SK-N-SH (cell line): ENCODE measurements around the gene MECP2. TPM values are rescaled to one million over a fixed set of nuclear protein-coding genes. Genes with fewer than 3 reads are reported as not detected.

ENCODE experiments used
- CTCF ChIA-PET: fragments of 300-600, 350-600 bp; formaldehyde crosslinking; extraction: SDS; loops from one replicate; lab custom pipeline; 2021; lab: Yijun Ruan, JAX
- POLR2A ChIA-PET: fragments of 350-600 bp; sonication (Branson Sonifier 250); formaldehyde crosslinking; extraction: SDS; loops from one replicate; lab custom pipeline; 2020; ENCODE audit warnings: antibody characterized with exemption, inconsistent platforms; lab: Yijun Ruan, JAX
- DNase-seq: peaks from one replicate; pipeline ENCODE4 v3.0.0; 2012
- H2AFZ ChIP-seq: fragments of 200-600 bp; sonication (generic); 2 replicates; pipeline ENCODE4 v1.8.1; 2016; ENCODE audit warnings: antibody characterized with exemption, mild to moderate bottlenecking, low read depth
- H3F3A ChIP-seq: fragments of 200-600 bp; sonication (generic); replicated peaks from 2 replicates; pipeline ENCODE3; 2016; ENCODE audit warnings: antibody characterized with exemption, mild to moderate bottlenecking; ENCODE audit not compliant: insufficient read depth
- H3K27ac ChIP-seq, 2 experiments: fragments of 200-500 bp in 1 of 2; fragments of 200-600 bp in 1 of 2; sonication (Bioruptor generic) in 1 of 2; sonication (generic), shearing (Covaris generic) in 1 of 2; 2 replicates each; pipeline versions ENCODE4 v1.5.1 to v1.6.1; 2014 to 2016; ENCODE audit warnings: low read depth in 2 of 2, inconsistent platforms in 1 of 2, low read length in 1 of 2, mild to moderate bottlenecking in 1 of 2, mixed read lengths in 1 of 2
- H3K27me3 ChIP-seq: fragments of 200-600 bp; sonication (generic), shearing (Covaris generic); 2 replicates; pipeline ENCODE4 v1.6.1; 2016; ENCODE audit warnings: mixed run types; ENCODE audit not compliant: insufficient read depth
- H3K36me3 ChIP-seq, 2 experiments: fragments of 200-500 bp in 1 of 2; fragments of 200-600 bp in 1 of 2; sonication (Bioruptor generic) in 1 of 2; sonication (generic) in 1 of 2; replicated peaks in 1 of 2; 2 replicates each; pipeline versions ENCODE3 to v1.5.1; 2014 to 2016; ENCODE audit warnings: low read length in 1 of 2, mild to moderate bottlenecking in 1 of 2; ENCODE audit not compliant: insufficient read depth in 2 of 2, control insufficient read depth in 1 of 2
- H3K4me1 ChIP-seq, 2 experiments: fragments of 200-500 bp in 1 of 2; fragments of 200-600 bp in 1 of 2; sonication (Bioruptor generic) in 1 of 2; sonication (generic), shearing (Covaris generic) in 1 of 2; 2 replicates each; pipeline versions ENCODE4 v1.5.1 to v1.6.1; 2014 to 2016; ENCODE audit warnings: low read depth in 1 of 2, low read length in 1 of 2, mixed run types in 1 of 2; ENCODE audit not compliant: insufficient read depth in 2 of 2, control insufficient read depth in 1 of 2
- H3K4me2 ChIP-seq: fragments of 200-600 bp; sonication (generic), shearing (Covaris generic); 2 replicates; pipeline ENCODE4 v1.6.1; 2017; ENCODE audit warnings: mixed run types
- H3K4me3 ChIP-seq, 2 experiments: fragments of 200-500 bp in 1 of 2; fragments of 200-600 bp in 1 of 2; sonication (Bioruptor generic) in 1 of 2; sonication (generic), shearing (Covaris generic) in 1 of 2; 2 replicates each; pipeline versions ENCODE4 v1.5.1 to v1.8.1; 2014 to 2016; ENCODE audit warnings: low read depth in 2 of 2, inconsistent platforms in 1 of 2, low read length in 1 of 2, mild to moderate bottlenecking in 1 of 2, mixed read lengths in 1 of 2, moderate library complexity in 1 of 2
- H3K79me2 ChIP-seq: fragments of 200-600 bp; sonication (generic); 2 replicates; pipeline ENCODE4 v1.8.1; 2017; ENCODE audit warnings: mild to moderate bottlenecking; ENCODE audit not compliant: insufficient read depth
- H3K9ac ChIP-seq: fragments of 200-600 bp; sonication (generic); 2 replicates; pipeline ENCODE4 v1.6.1; 2017; ENCODE audit warnings: mixed run types
- H3K9me2 ChIP-seq: fragments of 200-600 bp; sonication (generic); 2 replicates; pipeline ENCODE4 v1.6.1; 2017; ENCODE audit warnings: mixed run types
- H3K9me3 ChIP-seq: fragments of 200-600 bp; sonication (generic); 2 replicates; pipeline ENCODE4 v1.6.1; 2017; ENCODE audit warnings: mixed run types, mild to moderate bottlenecking, moderate library complexity
- H4K20me1 ChIP-seq: fragments of 200-600 bp; sonication (generic); 2 replicates; pipeline ENCODE4 v1.6.1; 2017; ENCODE audit warnings: mild to moderate bottlenecking, mixed run types; ENCODE audit not compliant: insufficient read depth
- CHD2 ChIP-seq: fragments of 150-350 bp; IDR thresholded peaks from 2 replicates; pipeline ENCODE4 v1.6.1; 2018; ENCODE audit warnings: low read length; ENCODE audit not compliant: partially characterized antibody
- ELF1 ChIP-seq: IDR thresholded peaks from 2 replicates; pipeline ENCODE4 v1.4.0; 2012
- FOSL2 ChIP-seq: IDR thresholded peaks from 2 replicates; pipeline ENCODE4 v1.4.0; 2012; ENCODE audit warnings: low read depth, mild to moderate bottlenecking, moderate library complexity, borderline replicate concordance
- FOXJ3 ChIP-seq: sonication (generic); formaldehyde crosslinking; IDR thresholded peaks from 2 replicates; pipeline ENCODE4 v1.5.1; 2020; ENCODE audit warnings: mild to moderate bottlenecking, missing genetic modification reagents
- FOXM1 ChIP-seq: IDR thresholded peaks from 2 replicates; pipeline ENCODE4 v1.4.0; 2012; ENCODE audit warnings: low read depth, mild to moderate bottlenecking
- JUND ChIP-seq: IDR thresholded peaks from 2 replicates; pipeline ENCODE4 v1.4.0; 2012
- MEF2A ChIP-seq: IDR thresholded peaks from 2 replicates; pipeline ENCODE4 v1.4.0; 2012; ENCODE audit warnings: low read depth, borderline replicate concordance
- MXI1 ChIP-seq: IDR thresholded peaks from 2 replicates; pipeline ENCODE4 v1.6.1; 2012; ENCODE audit warnings: mild to moderate bottlenecking, low read depth, low read length, improper control_type of control experiment
- POLR2AphosphoS5 ChIP-seq: IDR thresholded peaks from 2 replicates; pipeline ENCODE4 v1.6.1; 2012; ENCODE audit warnings: low read depth, low read length
- RFX5 ChIP-seq: IDR thresholded peaks from 2 replicates; pipeline ENCODE4 v1.6.1; 2012; ENCODE audit warnings: mild to moderate bottlenecking, improper control_type of control experiment, low read length
- SIN3A ChIP-seq: IDR thresholded peaks from 2 replicates; pipeline ENCODE4 v1.6.1; 2012; ENCODE audit warnings: low read depth, mild to moderate bottlenecking, low read length, moderate library complexity, borderline replicate concordance
- TAF1 ChIP-seq: IDR thresholded peaks from 2 replicates; pipeline ENCODE4 v1.6.1; 2012; ENCODE audit warnings: low read depth, mild to moderate bottlenecking, low read length, moderate library complexity, borderline replicate concordance
- TCF12 ChIP-seq: IDR thresholded peaks from 2 replicates; pipeline ENCODE4 v1.4.0; 2012
- WGBS: methylation state at CpG from one replicate; pipeline ENCODE4 v1.1.6; 2017; ENCODE audit warnings: low lambda C conversion rate; 5-methylcytosine and 5-hydroxymethylcytosine counted together
- polyA plus RNA-seq, 3 experiments: library from polyadenylated mRNA; depleted of rRNA; stranded (reverse); fragments of >200 nt; gene quantifications; 2 replicates each; pipeline ENCODE4 v1.2.3, GENCODE V29; 2012
- TF ChIP-seq, protein P1 (sequence below): IDR thresholded peaks from 2 replicates; pipeline ENCODE4; 2012
- TF ChIP-seq, protein P2 (sequence below): fragments of 150-350 bp; IDR thresholded peaks from 2 replicates; pipeline ENCODE4 v1.6.1; 2017; ENCODE audit warnings: antibody characterized with exemption, low read length, low read depth, borderline replicate concordance
- TF ChIP-seq, protein P3 (sequence below): IDR thresholded peaks from 2 replicates; pipeline ENCODE4 v1.4.0; 2012; ENCODE audit warnings: low read depth
- TF ChIP-seq, protein P4 (sequence below): IDR thresholded peaks from 2 replicates; pipeline ENCODE4 v1.4.0; 2012; ENCODE audit warnings: low read depth, borderline replicate concordance
- TF ChIP-seq, protein P5 (sequence below): fragments of 150-350 bp; IDR thresholded peaks from 2 replicates; pipeline ENCODE4 v1.6.1; 2016; ENCODE audit warnings: mild to moderate bottlenecking, low read depth, low read length

Gene MECP2
- polyA plus RNA-seq, 1 of the 3 experiments (the other 2 are of a cell fraction), result 8.2 TPM

DNA sequence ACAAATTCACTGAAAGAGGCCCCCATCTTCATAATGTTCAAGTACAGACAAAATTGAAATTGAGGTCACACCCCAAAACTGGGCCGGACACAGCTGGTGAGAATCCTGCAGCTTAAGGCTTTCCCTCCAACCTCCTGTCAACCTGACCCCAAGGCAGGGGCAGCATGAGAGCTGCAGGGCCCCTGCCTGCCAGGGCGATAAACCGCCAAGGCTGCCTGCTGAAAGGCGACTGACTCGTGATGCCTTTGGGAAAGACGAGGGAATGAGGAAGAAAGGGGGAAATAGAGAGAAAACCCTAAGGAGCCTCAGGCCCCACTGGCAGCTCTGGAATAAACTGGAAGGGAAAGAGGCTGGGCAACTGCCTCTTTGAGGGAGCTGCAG, 70.5 kb downstream of the MECP2 start:
- no peak overlapping the region for H3K27ac ChIP-seq
- H3K9me2 ChIP-seq, result no peaks in the 10 kb centered on the region
- no peaks in the 10 kb centered on the region for H4K20me1 ChIP-seq
- POLR2A ChIA-PET, result no interaction called here
- H3F3A ChIP-seq, result no peaks in the 10 kb centered on the region
- H3K4me1 ChIP-seq, result peaks cover 0 to 6% of the 10 kb centered on the region in 2 experiments; a peak in 1 of 4 replicates
- no peak overlapping the region for H3K4me3 ChIP-seq
- H3K36me3 ChIP-seq, result peaks cover 0 to 10% of the 10 kb centered on the region in 2 experiments
- no peak overlapping the region for H3K9ac ChIP-seq
- CTCF ChIA-PET, result interaction anchor here (0.7 to 12.4 kb wide), 4 partner anchors 13 to 26 kb away, joined by 3 to 94 read pairs (median 4); no protein-coding TSS in a partner anchor
- no peaks in the 10 kb centered on the region for H3K79me2 ChIP-seq
- no peak overlapping the region for H2AFZ ChIP-seq
- H3K4me2 ChIP-seq, result no peak overlapping the region
- DNase-seq, result no peak
- peaks cover 70% of the 10 kb centered on the region for H3K27me3 ChIP-seq
- H3K9me3 ChIP-seq, result no peaks in the 10 kb centered on the region
- WGBS, result 29% methylated on average over 6 of the region's 6 CpGs
- TF ChIP-seq CHD2 (no peak), FOSL2 (no peak)

DNA sequence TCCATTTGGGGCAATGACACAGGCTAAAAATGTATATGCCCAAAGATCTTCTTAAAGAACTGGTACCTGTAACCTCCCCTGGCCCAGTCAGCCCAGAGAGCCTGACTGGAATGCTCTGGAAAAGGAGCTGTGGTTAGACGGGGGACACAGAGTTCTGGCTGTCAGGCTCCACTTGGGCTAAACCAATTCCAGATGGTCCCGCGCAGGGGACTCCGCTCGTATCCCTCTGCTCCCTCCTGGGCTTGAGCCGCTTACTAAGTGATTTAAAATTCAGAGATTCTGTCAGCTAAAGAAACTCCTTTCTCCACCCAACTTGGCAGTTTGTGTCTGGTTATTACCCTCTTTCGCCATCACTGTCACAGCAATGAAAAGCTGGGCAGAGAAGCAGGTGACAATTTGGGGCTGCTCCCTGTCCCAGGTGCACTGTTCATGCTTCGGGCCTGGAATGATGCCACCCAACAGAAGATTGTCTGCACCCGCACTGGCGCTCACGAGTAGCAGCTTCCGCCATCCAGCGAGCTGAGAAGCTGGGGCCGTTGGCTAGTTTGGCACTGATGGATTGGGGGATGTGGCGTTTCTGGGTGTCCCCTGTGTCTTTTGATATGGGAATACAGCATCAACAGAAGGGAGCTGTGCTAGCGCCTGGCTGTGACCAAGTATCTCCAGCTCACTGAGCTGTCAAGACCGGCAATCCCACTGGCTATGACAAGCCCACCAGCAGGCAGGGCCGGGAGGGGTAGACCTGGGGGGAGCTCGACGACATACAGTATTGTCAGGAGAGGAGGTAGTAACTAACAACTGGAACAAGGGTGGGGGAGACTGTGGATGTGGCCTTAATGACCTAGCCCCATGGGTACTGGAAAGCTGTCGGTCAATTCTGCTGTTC, 71.1 kb downstream of the MECP2 start:
- no peak for DNase-seq
- POLR2A ChIA-PET, result no interaction called here
- peaks cover 67% of the 10 kb centered on the region for H3K27me3 ChIP-seq
- CTCF ChIA-PET, result interaction anchor here (0.7 to 12.4 kb wide), 4 partner anchors 13 to 27 kb away, joined by 3 to 94 read pairs (median 4); no protein-coding TSS in a partner anchor
- no peaks in the 10 kb centered on the region for H3K79me2 ChIP-seq
- no peaks in the 10 kb centered on the region for H3K9me2 ChIP-seq
- H4K20me1 ChIP-seq, result no peaks in the 10 kb centered on the region
- no peak overlapping the region for H3K4me3 ChIP-seq
- no peak overlapping the region for H2AFZ ChIP-seq
- H3K27ac ChIP-seq, result no peak overlapping the region
- 50% methylated on average over 21 of the region's 21 CpGs for WGBS
- no peak overlapping the region for H3K9ac ChIP-seq
- TF ChIP-seq MEF2A (no peak), FOXM1 (no peak), POLR2AphosphoS5 (no peak), FOSL2 (no peak), RFX5 (no peak), TCF12 (no peak), SIN3A (no peak), ELF1 (no peak), JUND (no peak), TAF1 (no peak), MXI1 (no peak), FOXJ3 (CRISPR knock-in tag) (no peak)
- TF ChIP-seq, protein P1, sequence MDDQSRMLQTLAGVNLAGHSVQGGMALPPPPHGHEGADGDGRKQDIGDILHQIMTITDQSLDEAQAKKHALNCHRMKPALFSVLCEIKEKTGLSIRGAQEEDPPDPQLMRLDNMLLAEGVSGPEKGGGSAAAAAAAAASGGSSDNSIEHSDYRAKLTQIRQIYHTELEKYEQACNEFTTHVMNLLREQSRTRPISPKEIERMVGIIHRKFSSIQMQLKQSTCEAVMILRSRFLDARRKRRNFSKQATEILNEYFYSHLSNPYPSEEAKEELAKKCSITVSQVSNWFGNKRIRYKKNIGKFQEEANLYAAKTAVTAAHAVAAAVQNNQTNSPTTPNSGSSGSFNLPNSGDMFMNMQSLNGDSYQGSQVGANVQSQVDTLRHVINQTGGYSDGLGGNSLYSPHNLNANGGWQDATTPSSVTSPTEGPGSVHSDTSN, result no peak
- TF ChIP-seq, protein P2, sequence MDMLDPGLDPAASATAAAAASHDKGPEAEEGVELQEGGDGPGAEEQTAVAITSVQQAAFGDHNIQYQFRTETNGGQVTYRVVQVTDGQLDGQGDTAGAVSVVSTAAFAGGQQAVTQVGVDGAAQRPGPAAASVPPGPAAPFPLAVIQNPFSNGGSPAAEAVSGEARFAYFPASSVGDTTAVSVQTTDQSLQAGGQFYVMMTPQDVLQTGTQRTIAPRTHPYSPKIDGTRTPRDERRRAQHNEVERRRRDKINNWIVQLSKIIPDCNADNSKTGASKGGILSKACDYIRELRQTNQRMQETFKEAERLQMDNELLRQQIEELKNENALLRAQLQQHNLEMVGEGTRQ, result no peak
- TF ChIP-seq, protein P3, sequence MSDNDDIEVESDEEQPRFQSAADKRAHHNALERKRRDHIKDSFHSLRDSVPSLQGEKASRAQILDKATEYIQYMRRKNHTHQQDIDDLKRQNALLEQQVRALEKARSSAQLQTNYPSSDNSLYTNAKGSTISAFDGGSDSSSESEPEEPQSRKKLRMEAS, result no peak
- TF ChIP-seq, protein P4, sequence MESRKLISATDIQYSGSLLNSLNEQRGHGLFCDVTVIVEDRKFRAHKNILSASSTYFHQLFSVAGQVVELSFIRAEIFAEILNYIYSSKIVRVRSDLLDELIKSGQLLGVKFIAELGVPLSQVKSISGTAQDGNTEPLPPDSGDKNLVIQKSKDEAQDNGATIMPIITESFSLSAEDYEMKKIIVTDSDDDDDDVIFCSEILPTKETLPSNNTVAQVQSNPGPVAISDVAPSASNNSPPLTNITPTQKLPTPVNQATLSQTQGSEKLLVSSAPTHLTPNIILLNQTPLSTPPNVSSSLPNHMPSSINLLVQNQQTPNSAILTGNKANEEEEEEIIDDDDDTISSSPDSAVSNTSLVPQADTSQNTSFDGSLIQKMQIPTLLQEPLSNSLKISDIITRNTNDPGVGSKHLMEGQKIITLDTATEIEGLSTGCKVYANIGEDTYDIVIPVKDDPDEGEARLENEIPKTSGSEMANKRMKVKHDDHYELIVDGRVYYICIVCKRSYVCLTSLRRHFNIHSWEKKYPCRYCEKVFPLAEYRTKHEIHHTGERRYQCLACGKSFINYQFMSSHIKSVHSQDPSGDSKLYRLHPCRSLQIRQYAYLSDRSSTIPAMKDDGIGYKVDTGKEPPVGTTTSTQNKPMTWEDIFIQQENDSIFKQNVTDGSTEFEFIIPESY, result no peak
- TF ChIP-seq, protein P5, sequence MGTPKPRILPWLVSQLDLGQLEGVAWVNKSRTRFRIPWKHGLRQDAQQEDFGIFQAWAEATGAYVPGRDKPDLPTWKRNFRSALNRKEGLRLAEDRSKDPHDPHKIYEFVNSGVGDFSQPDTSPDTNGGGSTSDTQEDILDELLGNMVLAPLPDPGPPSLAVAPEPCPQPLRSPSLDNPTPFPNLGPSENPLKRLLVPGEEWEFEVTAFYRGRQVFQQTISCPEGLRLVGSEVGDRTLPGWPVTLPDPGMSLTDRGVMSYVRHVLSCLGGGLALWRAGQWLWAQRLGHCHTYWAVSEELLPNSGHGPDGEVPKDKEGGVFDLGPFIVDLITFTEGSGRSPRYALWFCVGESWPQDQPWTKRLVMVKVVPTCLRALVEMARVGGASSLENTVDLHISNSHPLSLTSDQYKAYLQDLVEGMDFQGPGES, result no peak
- peaks cover 0 to 6% of the 10 kb centered on the region in 2 experiments; a peak in 1 of 4 replicates for H3K4me1 ChIP-seq
- no peaks in the 10 kb centered on the region for H3K9me3 ChIP-seq
- peaks cover 6% of the 10 kb centered on the region for H3F3A ChIP-seq
- no peak overlapping the region for H3K4me2 ChIP-seq
- H3K36me3 ChIP-seq, result peaks cover 0 to 6% of the 10 kb centered on the region in 2 experiments
